HCT116 (cell line): Measurements from ENCODE around the gene EEA1. TPM values are rescaled to one million over a fixed set of nuclear protein-coding genes. Genes with fewer than 3 reads are reported as not detected.

Experiments
- ATAC-seq: fragments of 200-7000 bp; cut with Tn5 transposase; 2 replicates; pipeline ENCODE4 v1.9.1; 2020; ENCODE audit warnings: mild to moderate bottlenecking, moderate library complexity
- BruUV-seq: library from RNA; stranded (reverse); fragments of 400-500 nt; replicated peaks from 2 replicates; lab custom pipeline; 2021; lab: Mats Ljungman, UMichigan
- CTCF ChIA-PET: fragments of 300-600 bp; sonication (Branson Sonifier 250); formaldehyde crosslinking; loops from one replicate; lab custom pipeline; 2021; ENCODE audit warnings: antibody characterized with exemption; lab: Charles Lee
- POLR2A ChIA-PET: fragments of 300-600, 350-600 bp; sonication (Branson Sonifier 250); formaldehyde crosslinking; loops from one replicate; lab custom pipeline; 2021; ENCODE audit warnings: antibody characterized with exemption; lab: Charles Lee
- RAD21 ChIA-PET, 2 experiments: fragments of 300-600 bp; sonication (Branson Sonifier 250); formaldehyde crosslinking; loops; one replicate each; lab custom pipeline; 2023; ENCODE audit warnings: low total read pairs in 2 of 2; ENCODE audit not compliant: uncharacterized antibody in 2 of 2, unreplicated experiment in 2 of 2, low non-redundant PET in 1 of 2; lab: Charles Lee
- DNase-seq: peaks from one replicate; pipeline ENCODE4 v3.0.0-alpha.2; 2010; ENCODE audit warnings: low read depth, low spot score
- H2AFZ ChIP-seq: fragments of 200-600 bp; shearing (Covaris generic), sonication (generic); 2 replicates; pipeline ENCODE4 v1.6.1; 2017; ENCODE audit warnings: low read depth, mixed run types, mixed read lengths, antibody characterized with exemption, low read length; ENCODE audit not compliant: poor library complexity, severe bottlenecking
- H3K27ac ChIP-seq: 2 replicates; pipeline ENCODE4 v1.5.1; 2012; ENCODE audit warnings: low read depth, low read length
- H3K27me3 ChIP-seq: fragments of 200-600 bp; sonication (generic); 2 replicates; pipeline ENCODE4 v1.6.1; 2016; ENCODE audit warnings: mixed run types, low read length, mixed read lengths; ENCODE audit not compliant: insufficient read depth
- H3K36me3 ChIP-seq, 2 experiments: fragments of 200-500 bp in 1 of 2; fragments of 200-600 bp in 1 of 2; sonication (Bioruptor generic) in 1 of 2; sonication (generic) in 1 of 2; 2 replicates each; pipeline versions ENCODE4 v1.5.1 to v1.6.1; 2014 to 2016; ENCODE audit warnings: low read length in 2 of 2, inconsistent platforms in 1 of 2, mixed read lengths in 1 of 2, mixed run types in 1 of 2; ENCODE audit not compliant: insufficient read depth in 2 of 2, control insufficient read depth in 1 of 2
- H3K4me1 ChIP-seq, 2 experiments: fragments of 200-600 bp in 1 of 2; sonication (generic) in 1 of 2; 2 replicates each; pipeline versions ENCODE4 v1.5.1 to v1.6.1; 2012 to 2017; ENCODE audit warnings: low read length in 2 of 2, inconsistent platforms in 1 of 2, mild to moderate bottlenecking in 1 of 2, mixed read lengths in 1 of 2, mixed run types in 1 of 2, moderate library complexity in 1 of 2; ENCODE audit not compliant: insufficient read depth in 2 of 2, control insufficient read depth in 1 of 2
- H3K4me2 ChIP-seq: fragments of 200-600 bp; sonication (generic); 2 replicates; pipeline ENCODE4 v1.6.1; 2017; ENCODE audit warnings: mixed run types, low read length, mixed read lengths
- H3K4me3 ChIP-seq, 2 experiments: fragments of 200-600 bp in 1 of 2; sonication (generic) in 1 of 2; replicated peaks in 1 of 2; 2 replicates each; pipeline ENCODE4 v1.5.1; 2011 to 2016; ENCODE audit warnings: low read length in 2 of 2, control low read depth in 1 of 2, low read depth in 1 of 2, mild to moderate bottlenecking in 1 of 2, mixed read lengths in 1 of 2, mixed run types in 1 of 2
- H3K79me2 ChIP-seq: fragments of 200-600 bp; sonication (generic); 2 replicates; pipeline ENCODE4 v1.6.1; 2017; ENCODE audit warnings: mild to moderate bottlenecking, mixed run types, low read length, moderate library complexity, mixed read lengths; ENCODE audit not compliant: insufficient read depth
- H3K9ac ChIP-seq: fragments of 200-600 bp; sonication (generic); 2 replicates; pipeline ENCODE4 v1.6.1; 2016; ENCODE audit warnings: low read length, mixed read lengths
- H3K9me2 ChIP-seq: fragments of 200-600 bp; sonication (generic), shearing (Covaris generic); 2 replicates; pipeline ENCODE4 v1.6.1; 2017; ENCODE audit warnings: mixed run types, mild to moderate bottlenecking, moderate library complexity; ENCODE audit not compliant: insufficient read depth
- H3K9me3 ChIP-seq, 2 experiments: fragments of 200-500 bp in 1 of 2; fragments of 200-600 bp in 1 of 2; sonication (Bioruptor generic) in 1 of 2; sonication (generic) in 1 of 2; 2 replicates each; pipeline ENCODE4 v1.6.1; 2014 to 2017; ENCODE audit warnings: low read length in 2 of 2, mixed read lengths in 2 of 2, inconsistent platforms in 1 of 2, low read depth in 1 of 2, mild to moderate bottlenecking in 1 of 2, mixed run types in 1 of 2, moderate library complexity in 1 of 2; ENCODE audit not compliant: control insufficient read depth in 1 of 2, insufficient read depth in 1 of 2
- H4K20me1 ChIP-seq: fragments of 200-600 bp; sonication (generic), shearing (Covaris generic); 2 replicates; pipeline ENCODE4 v1.6.1; 2017; ENCODE audit warnings: mixed run types, mild to moderate bottlenecking, moderate library complexity; ENCODE audit not compliant: insufficient read depth
- ATF3 ChIP-seq: IDR thresholded peaks from 2 replicates; pipeline ENCODE4 v1.6.1; 2012
- CTCF ChIP-seq, 3 experiments: fragments of 200-600 bp in 1 of 3; sonication (generic) in 1 of 3; IDR thresholded peaks in 2 of 3; conservative IDR thresholded peaks in 1 of 3; 2 replicates each; pipeline ENCODE4 v1.5.1; 2012 to 2017; ENCODE audit warnings: low read depth in 2 of 3, low read length in 2 of 3, antibody characterized with exemption in 1 of 3, borderline replicate concordance in 1 of 3, control low read depth in 1 of 3, mild to moderate bottlenecking in 1 of 3, mixed read lengths in 1 of 3, mixed run types in 1 of 3, moderate library complexity in 1 of 3; ENCODE audit not compliant: insufficient read depth in 1 of 3
- EGR1 ChIP-seq: IDR thresholded peaks from 2 replicates; pipeline ENCODE4 v1.6.1; 2012; ENCODE audit warnings: low read depth
- ELF1 ChIP-seq: IDR thresholded peaks from 2 replicates; pipeline ENCODE4 v1.6.1; 2012; ENCODE audit warnings: low read depth, borderline replicate concordance
- FOSL1 ChIP-seq: IDR thresholded peaks from 2 replicates; pipeline ENCODE4 v1.6.1; 2012; ENCODE audit warnings: low read depth
- MAX ChIP-seq: IDR thresholded peaks from 2 replicates; pipeline ENCODE4 v1.6.1; 2012
- POLR2A ChIP-seq: IDR thresholded peaks from 2 replicates; pipeline ENCODE4 v1.7.0; 2011; ENCODE audit warnings: borderline replicate concordance; ENCODE audit not compliant: insufficient read depth, insufficient read length; ENCODE audit errors: extremely low read depth
- RAD21 ChIP-seq: IDR thresholded peaks from 2 replicates; pipeline ENCODE4 v1.6.1; 2012; ENCODE audit warnings: low read depth, mild to moderate bottlenecking
- SP1 ChIP-seq: IDR thresholded peaks from 2 replicates; pipeline ENCODE4 v1.6.1; 2012; ENCODE audit warnings: low read depth
- TCF7L2 ChIP-seq: IDR thresholded peaks from 2 replicates; pipeline ENCODE4 v1.7.0; 2011; ENCODE audit warnings: borderline replicate concordance, inconsistent platforms; ENCODE audit not compliant: insufficient read depth, insufficient read length; ENCODE audit errors: extremely low read depth
- ZFX ChIP-seq: fragments of 450-650 bp; IDR thresholded peaks from 2 replicates; pipeline ENCODE4 v1.6.1; 2017
- ZNF274 ChIP-seq: fragments of 200-500 bp; sonication (Bioruptor generic); IDR thresholded peaks from 2 replicates; pipeline ENCODE4 v1.6.1; 2014; ENCODE audit warnings: mild to moderate bottlenecking, low read depth, low read length, inconsistent platforms
- intact Hi-C: fragments of 100-400 bp; cut with micrococcal nuclease; formaldehyde crosslinking; loops from 2 replicates; pipeline ENCODE4 v1.10.0; 2022
- total RNA-seq: library from RNA; stranded (reverse); gene quantifications from one replicate; pipeline ENCODE4 v1.2.1, GENCODE V29; 2021; ENCODE audit not compliant: unreplicated experiment

EEA1 gene
- total RNA-seq, 1 experiment from 2014 or later: 13.8 TPM

- DNase-seq: no peak
- H3K4me1 ChIP-seq: no peaks in the 10 kb centered on the region
- no peaks in the 10 kb centered on the region for H4K20me1 ChIP-seq
- no peaks in the 10 kb centered on the region for H3K9me2 ChIP-seq
- H2AFZ ChIP-seq: no peak overlapping the region
- peaks cover 22% of the 10 kb centered on the region for H3K79me2 ChIP-seq
- H3K27ac ChIP-seq: no peak overlapping the region
- RAD21 ChIA-PET: no interaction called here
- intact Hi-C loops: no loop called here
- no peak overlapping the region for H3K4me3 ChIP-seq
- no peaks in the 10 kb centered on the region for H3K36me3 ChIP-seq
- TF ChIP-seq TCF7L2 (no peak), EGR1 (no peak), ZFX (no peak)
- TF ChIP-seq, all 23 proteins: peak for 0
- ChIA-PET CTCF (no interaction called here), POLR2A (no interaction called here)
- H3K9ac ChIP-seq: no peak overlapping the region
- no peaks in the 10 kb centered on the region for H3K27me3 ChIP-seq
- no peaks in the 10 kb centered on the region for H3K9me3 ChIP-seq
- no peak overlapping the region for H3K4me2 ChIP-seq
- BruUV-seq: no TSS peak
- ATAC-seq: no peak
These were observed 17.0 kb downstream of the EEA1 start for GRCh38 chr12:92912052-92912451.

GRCh38 chr12:92911339-92911738, 17.8 kb downstream of the EEA1 start:
- Histone ChIP-seq H3K27me3 (no peaks in the 10 kb centered on the region), H3K79me2 (peaks cover 22% of the 10 kb centered on the region), H3K4me1 (peaks cover 0 to under 1% of the 10 kb centered on the region in 2 experiments; a peak in 1 of 4 replicates), H2AFZ (no peak overlapping the region), H3K9ac (no peak overlapping the region), H4K20me1 (no peaks in the 10 kb centered on the region), H3K27ac (no peak overlapping the region), H3K4me2 (no peak overlapping the region), H3K9me2 (no peaks in the 10 kb centered on the region), H3K4me3 (no peak overlapping the region), H3K36me3 (no peaks in the 10 kb centered on the region), H3K9me3 (no peaks in the 10 kb centered on the region)
- TF ChIP-seq ELF1: no peak
- TF ChIP-seq ZNF274: no peak
- no peak for TF ChIP-seq MAX
- no peak for TF ChIP-seq ZFX
- no peak for TF ChIP-seq FOSL1
- TF ChIP-seq RAD21: no peak
- no peak for TF ChIP-seq SP1
- no peak for TF ChIP-seq EGR1
- no peak for TF ChIP-seq POLR2A
- no peak for TF ChIP-seq CTCF (IDR thresholded peaks at IDR 0.05 in 2 of 3, conservative IDR thresholded peaks at IDR 0.05 in 1 of 3; ENCODE audit: borderline replicate concordance in 1 of 3, insufficient read depth in 1 of 3, low read depth in 2 of 3, low read length in 2 of 3)
- TF ChIP-seq TCF7L2: no peak
- TF ChIP-seq ATF3: no peak
- CTCF ChIA-PET: no interaction called here
- POLR2A ChIA-PET: no interaction called here
- BruUV-seq: no TSS peak
- RAD21 ChIA-PET: no interaction called here
- DNase-seq (no peak), ATAC-seq (no peak)
- intact Hi-C loops: no loop called here
